Motor neuron (in vitro differentiated cells): ENCODE data around the gene IL3RA. TPM values are rescaled to one million over a fixed set of nuclear protein-coding genes. Genes with fewer than 3 reads are reported as not detected.
"Not testable (repeated sequence)": the region's sequence is repeated elsewhere in the genome, so short reads cannot be mapped to it uniquely, and the experiment has no call there.

Experiments
- ATAC-seq, 8 experiments: fragments of 200-7000 bp; cut with Tn5 transposase; replicated peaks in 6 of 8; 2 replicates each; pipeline ENCODE4 v1.8.0; 2021; ENCODE audit warnings: mild to moderate bottlenecking in 8 of 8, moderate library complexity in 8 of 8
- H3K27ac ChIP-seq, 2 donors: fragments of 250-450 bp; sonication (Bioruptor Pico); 2 replicates each; pipeline ENCODE4 v1.9.0; 2021; ENCODE audit warnings: antibody characterized with exemption in 2 of 2, mild to moderate bottlenecking in 2 of 2, moderate library complexity in 1 of 2
- H3K4me1 ChIP-seq, 2 donors: fragments of 250-450 bp; sonication (Bioruptor Pico); replicated peaks in 1 of 2; 2 replicates each; pipeline ENCODE4 v1.6.1; 2021; ENCODE audit warnings: antibody characterized with exemption in 2 of 2, mild to moderate bottlenecking in 2 of 2, moderate library complexity in 1 of 2
- H3K4me3 ChIP-seq, 5 donors: fragments of 250-450 bp; sonication (Bioruptor Pico); 2 replicates each; pipeline ENCODE4 v1.9.0; 2021; ENCODE audit warnings: antibody characterized with exemption in 5 of 5, mild to moderate bottlenecking in 5 of 5, moderate library complexity in 4 of 5
- whole genome bisulfite sequencing, 10 experiments: fragments of 450-650 bp; shearing (Covaris generic); methylation state at CpG; one replicate each; pipeline ENCODE4 v1.0.0; 2022; 5-methylcytosine and 5-hydroxymethylcytosine counted together
- in situ Hi-C, 9 experiments: fragments of 400-800 bp; cut with MboI; loops; one replicate each; pipeline ENCODE4 v1.15.0; 2021; ENCODE audit warnings: low sequenced_read_pairs in 9 of 9, low pct_unique_long_range_greater_than_20kb in 2 of 9; ENCODE audit not compliant: unreplicated experiment in 9 of 9
- total RNA-seq, 8 experiments: library from RNA; unstranded; fragments of 300-600 nt; gene quantifications; 2 replicates each; pipeline versions ENCODE4 v1.2.3 to v1.2.4, GENCODE V29; 2022

The IL3RA gene
- total RNA-seq, 8 experiments from 2014 or later, result 0.27 to 1.3 (median 0.55) TPM; not detected in 1

DNA sequence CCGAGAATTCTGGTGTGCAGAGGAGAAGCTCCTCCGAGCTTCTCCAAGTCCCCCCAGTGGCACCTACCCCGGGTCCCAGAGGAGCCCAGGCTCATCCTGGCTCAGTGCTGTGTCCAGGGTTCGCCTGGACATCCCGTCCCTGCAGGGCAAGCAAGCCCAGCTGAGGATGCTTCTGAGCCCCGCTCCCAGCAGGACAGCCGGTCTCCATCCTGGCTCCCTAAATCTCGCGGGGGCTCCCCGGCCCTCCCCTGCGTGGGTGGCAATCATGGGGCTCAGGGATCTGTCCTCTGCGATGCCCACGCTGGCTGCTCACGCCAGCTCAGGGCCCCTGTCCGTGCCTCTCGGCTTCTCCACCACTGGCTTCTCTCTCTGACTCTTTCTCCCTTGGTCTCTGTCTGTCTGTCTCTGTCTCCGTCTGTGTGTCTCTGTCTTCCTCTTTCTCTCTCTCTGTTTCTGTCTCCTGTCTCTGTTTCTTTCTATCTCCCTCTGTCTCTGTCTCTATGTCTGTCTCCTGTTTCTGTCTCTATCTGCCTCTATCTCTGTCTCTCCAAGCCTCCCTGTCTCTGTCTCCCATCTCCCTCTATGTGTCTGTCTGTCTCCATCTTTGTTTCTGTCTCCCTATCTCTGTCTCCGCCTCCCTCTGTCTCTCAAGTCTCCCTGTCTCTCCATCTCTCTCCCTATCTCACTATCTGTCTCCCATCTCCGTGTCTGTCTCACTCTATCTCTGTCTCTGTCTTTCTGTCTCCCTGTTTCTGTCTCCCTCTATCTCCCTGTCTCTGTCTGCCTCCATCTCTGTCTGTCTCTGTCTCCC lies 83.2 kb downstream of the IL3RA start:
- 50 to 93% (median 88%) methylated on average over 2 to 10 of the region's 19 CpGs for WGBS, 10 experiments

DNA sequence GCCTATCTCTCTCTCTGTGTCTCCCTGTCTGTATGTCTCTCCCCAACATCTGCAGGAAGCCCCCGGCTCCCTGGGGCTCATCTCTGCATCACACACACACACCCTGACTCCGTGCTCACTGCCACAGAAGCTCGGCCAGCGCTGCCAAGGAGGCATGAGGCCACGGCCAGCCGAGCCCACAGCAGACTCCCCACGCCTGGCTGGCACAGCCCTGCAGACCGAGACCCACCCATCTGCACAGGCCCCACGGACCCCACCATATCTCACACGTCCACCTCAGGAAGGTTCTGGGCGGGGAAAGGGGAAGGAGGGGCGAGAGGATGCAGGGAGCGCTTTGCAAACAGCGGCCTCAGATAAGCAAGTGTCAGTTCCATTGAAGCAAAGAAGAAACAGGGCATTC lies 83.8 kb downstream of the IL3RA start:
- Histone ChIP-seq H3K27ac (no peak overlapping the region), H3K4me3 (no peak overlapping the region), H3K4me1 (no peaks in the 10 kb centered on the region)
- peak in 1 of 8 experiments; percentile 9 for ATAC-seq
- 49 to 92% (median 82%) methylated on average over 1 to 9 of the region's 14 CpGs; no CpG with 5 or more reads in 4 of the 10 experiments for WGBS, 10 experiments
- in situ Hi-C loops, result no loop called here

More for the DNA sequence above, 83.2 kb downstream of the IL3RA start:
- Histone ChIP-seq H3K4me3 (no peak overlapping the region), H3K27ac (no peak overlapping the region), H3K4me1 (no peaks in the 10 kb centered on the region)
- ATAC-seq, result peak in 1 of 8 experiments; percentile 7
- in situ Hi-C loops, result no loop called here

DNA sequence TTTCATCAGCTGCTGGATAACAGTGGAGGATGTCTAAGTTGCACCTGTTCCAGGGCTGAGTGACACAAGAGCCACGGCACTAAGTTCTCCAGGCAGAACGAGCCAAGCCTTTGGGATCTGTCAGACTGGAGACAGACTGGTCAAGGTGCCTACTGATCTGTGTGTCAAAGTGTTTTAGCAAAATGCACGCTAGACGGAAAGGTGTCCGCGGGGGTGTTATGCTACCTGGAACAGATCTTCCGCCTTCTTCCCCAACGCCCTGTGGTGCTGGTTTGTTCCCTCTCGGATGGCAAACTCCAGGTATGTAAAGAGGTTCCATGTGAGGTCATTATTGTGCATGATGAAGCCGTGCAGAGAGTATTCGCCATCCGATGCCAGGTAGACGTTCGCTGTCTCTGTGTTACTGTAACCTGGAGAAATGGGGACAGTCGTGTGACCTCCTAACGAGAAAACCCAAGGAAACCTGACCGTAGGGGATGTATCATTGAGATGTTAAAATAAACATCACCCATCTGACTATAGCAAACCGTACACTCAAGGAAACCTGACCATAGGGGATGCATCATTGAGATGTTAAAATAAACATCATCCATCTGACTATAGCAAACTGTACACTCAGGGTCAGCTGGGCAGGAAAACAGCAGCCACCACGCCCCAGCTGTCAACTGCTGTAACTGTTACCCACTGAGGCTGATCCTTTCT lies 85.0 kb downstream of the IL3RA start:
- ATAC-seq, result no peak
- in situ Hi-C loops, result no loop called here
- WGBS, 10 experiments, result 60 to 100% (median 96%) methylated on average over 1 to 16 of the region's 19 CpGs; no CpG with 5 or more reads in 1 of the 10 experiments
- H3K27ac ChIP-seq, result no peak overlapping the region
- no peaks in the 10 kb centered on the region for H3K4me1 ChIP-seq
- no peak overlapping the region for H3K4me3 ChIP-seq

DNA sequence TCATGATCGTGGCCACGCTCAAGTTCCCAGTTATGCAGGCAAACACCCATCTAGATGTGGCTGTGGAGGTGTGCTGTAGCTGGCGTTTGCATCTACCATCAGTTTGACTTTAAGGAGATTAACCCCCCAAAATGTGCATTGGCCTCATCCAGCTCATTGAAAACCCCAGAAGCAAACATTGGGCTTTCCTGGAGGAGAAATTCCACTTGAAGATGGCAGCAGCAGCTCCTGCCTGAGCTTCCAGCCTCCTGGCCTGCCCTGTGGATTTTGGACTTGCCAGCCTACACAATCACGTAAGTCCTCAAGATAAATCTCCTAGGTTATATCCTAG lies 85.5 kb downstream of the IL3RA start:
- no peaks in the 10 kb centered on the region for H3K4me1 ChIP-seq
- no peak overlapping the region for H3K4me3 ChIP-seq
- ATAC-seq, result no peak
- H3K27ac ChIP-seq, result no peak overlapping the region
- in situ Hi-C loops, result no loop called here
- 100% methylated on average over 1 to 2 of the region's 4 CpGs; no CpG with 5 or more reads in 8 of the 10 experiments for WGBS, 10 experiments

DNA sequence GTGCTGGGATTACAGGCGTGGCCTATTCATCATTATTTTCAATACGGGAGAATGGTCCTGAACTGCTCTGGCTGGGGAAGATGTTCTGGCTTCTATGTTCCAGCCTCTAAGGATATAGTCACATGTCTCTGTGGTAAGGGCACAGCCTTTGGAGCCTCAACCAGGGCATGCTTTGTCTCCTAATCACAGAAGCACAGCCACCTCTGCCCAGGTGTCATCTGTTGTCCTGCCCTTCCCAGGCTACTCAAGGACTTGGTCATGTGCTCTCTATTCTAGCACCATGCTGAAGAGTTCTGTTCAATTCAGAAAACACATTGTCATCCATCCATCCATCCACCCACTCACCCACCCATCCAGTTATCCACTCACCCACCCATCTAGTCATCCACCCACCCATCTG lies 86.6 kb downstream of the IL3RA start:
- 83 to 100% (median 100%) methylated on average over 1 to 2 of the region's 2 CpGs; no CpG with 5 or more reads in 7 of the 10 experiments for WGBS, 10 experiments
- Histone ChIP-seq H3K4me1 (no peaks in the 10 kb centered on the region), H3K4me3 (no peak overlapping the region), H3K27ac (no peak overlapping the region)
- in situ Hi-C loops, result no loop called here
- peak in 1 of 8 experiments; percentile 7 for ATAC-seq

DNA sequence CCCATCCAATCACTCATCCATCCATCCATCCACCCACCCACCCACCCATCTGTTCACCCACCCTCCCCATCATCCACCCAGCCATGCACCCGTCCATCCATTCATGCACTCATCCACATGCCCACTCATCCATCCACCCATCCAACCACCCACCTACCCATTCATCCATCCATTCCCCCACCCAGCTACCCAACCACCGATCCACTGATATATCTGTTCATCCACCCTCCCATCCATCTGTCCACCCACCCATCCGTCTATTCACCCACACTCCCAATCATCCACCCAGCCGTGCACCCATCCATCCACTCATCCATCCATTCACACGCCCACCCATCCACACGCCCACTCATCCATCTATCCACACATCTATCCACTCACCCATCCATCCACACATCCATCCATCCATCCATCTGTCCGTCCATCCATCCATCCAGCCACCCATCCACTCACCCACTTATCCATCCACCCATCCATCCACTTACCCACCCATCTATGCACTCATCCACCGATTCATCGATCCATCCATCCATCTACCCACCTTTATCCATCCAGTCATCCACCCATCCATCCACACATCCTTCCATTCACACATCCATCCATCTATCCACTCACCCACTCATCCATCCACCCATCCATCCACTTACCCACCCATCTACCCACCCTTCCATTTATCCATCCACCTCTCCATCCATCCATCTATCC lies 87.7 kb downstream of the IL3RA start:
- Histone ChIP-seq H3K4me1 (no peaks in the 10 kb centered on the region), H3K27ac (no peak overlapping the region), H3K4me3 (no peak overlapping the region)
- WGBS, 10 experiments, result 33 to 100% (median 69%) methylated on average over 1 to 6 of the region's 9 CpGs; no CpG with 5 or more reads in 4 of the 10 experiments
- ATAC-seq, result no peak
- in situ Hi-C loops, result no loop called here

DNA sequence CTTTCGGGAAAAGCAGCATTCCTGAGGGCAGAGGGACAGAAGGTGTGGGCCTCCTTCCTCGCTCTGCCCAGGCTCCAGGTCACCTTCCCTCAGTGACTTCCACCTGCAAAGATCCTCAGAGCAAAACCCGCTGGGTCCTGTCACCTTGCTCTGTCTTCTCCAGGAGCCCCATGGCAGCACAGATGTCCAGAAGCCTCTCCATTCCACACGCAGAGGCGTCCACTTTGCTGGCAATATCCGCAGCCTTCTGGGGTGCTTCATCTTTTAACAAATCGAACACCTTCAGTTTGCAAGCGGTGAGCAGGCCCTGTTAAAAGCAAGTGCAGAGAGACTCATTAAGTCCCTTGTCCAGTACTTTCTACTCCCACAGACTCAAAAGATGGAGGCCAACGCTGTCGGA lies 88.8 kb downstream of the IL3RA start:
- H3K4me3 ChIP-seq, result no peak overlapping the region
- 65 to 100% (median 86%) methylated on average over 2 to 8 of the region's 10 CpGs; no CpG with 5 or more reads in 3 of the 10 experiments for WGBS, 10 experiments
- H3K27ac ChIP-seq, result no peak overlapping the region
- in situ Hi-C loops, result no loop called here
- no peak for ATAC-seq
- no peaks in the 10 kb centered on the region for H3K4me1 ChIP-seq

DNA sequence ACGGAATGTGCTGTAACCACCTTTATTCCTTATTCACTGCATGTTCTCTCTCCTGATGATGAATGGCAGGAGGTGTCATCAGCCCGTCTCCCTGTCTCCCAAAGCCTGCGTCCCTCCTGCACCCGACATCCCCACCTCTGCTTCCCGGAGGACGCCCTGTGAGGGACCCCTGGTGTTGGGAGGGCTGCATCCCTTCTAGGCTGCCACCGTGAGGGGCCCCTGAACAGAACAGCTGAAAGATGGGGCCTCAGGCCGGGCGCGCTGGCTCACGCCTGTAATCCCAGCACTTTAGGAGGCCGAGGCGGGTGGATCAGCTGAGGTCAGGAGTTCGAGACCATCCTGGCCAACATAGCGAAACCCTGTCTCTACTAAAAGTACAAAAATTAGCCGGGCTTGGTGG lies 89.7 kb downstream of the IL3RA start:
- H3K27ac ChIP-seq, H3K4me3 ChIP-seq, ATAC-seq, H3K4me1 ChIP-seq, in situ Hi-C loops: not testable (repeated sequence)
- 82 to 93% (median 91%) methylated on average over 2 to 6 of the region's 16 CpGs; no CpG with 5 or more reads in 6 of the 10 experiments for WGBS, 10 experiments

DNA sequence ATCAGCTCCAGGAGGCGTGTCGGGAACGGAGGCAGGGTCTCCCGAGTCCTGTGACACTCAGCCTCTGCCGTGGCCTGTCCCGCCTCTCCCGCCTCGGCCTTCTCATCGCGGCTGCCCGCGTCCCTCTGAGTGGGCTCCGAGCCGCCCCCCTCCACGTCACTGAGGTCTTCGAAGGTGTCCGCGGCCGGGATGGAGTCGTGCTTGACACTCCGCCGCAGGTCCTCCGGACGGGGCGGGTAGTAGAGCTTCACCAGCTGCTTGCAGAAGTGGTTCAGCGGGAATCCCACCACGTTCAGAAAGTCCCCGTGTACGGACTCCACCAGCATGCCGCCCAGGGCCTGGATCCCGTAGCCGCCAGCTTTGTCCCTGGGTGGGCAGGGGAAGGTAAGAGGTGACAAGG lies 91.2 kb downstream of the IL3RA start:
- Histone ChIP-seq H3K4me3 (no peak overlapping the region), H3K4me1 (no peaks in the 10 kb centered on the region), H3K27ac (no peak overlapping the region)
- 92 to 100% (median 97%) methylated on average over 1 to 15 of the region's 32 CpGs; no CpG with 5 or more reads in 5 of the 10 experiments for WGBS, 10 experiments
- ATAC-seq, result no peak
- in situ Hi-C loops, result no loop called here

DNA sequence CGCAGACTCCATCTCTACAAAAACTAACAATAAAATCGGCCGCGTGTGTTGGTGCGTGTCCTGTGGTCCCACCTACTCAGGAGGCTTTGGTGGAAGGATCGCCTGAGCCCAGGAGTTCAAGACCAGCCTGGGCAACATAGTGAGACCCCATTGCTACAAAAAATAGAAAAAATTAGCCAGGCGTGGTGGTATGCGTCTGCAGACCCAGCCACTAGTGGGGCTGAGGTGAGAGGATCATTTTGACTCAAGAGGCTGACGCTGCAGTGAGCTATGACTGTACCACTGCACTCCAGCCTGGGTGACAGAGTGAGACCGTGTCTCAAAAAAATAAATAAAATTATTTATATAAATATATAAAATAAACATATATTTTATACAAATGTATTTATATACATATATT lies 93.9 kb downstream of the IL3RA start:
- Histone ChIP-seq H3K4me1 (no peaks in the 10 kb centered on the region), H3K27ac (no peak overlapping the region), H3K4me3 (no peak overlapping the region)
- in situ Hi-C loops, result no loop called here
- whole genome bisulfite sequencing, 10 experiments, result 90 to 100% (median 99%) methylated on average over 2 to 10 of the region's 10 CpGs; no CpG with 5 or more reads in 1 of the 10 experiments
- ATAC-seq, result no peak

Other genes starting within 250 kb of the IL3RA start
- gene CRLF2, start 124.1 kb upstream of the IL3RA start, total RNA-seq, result under 1 TPM in 3 of 8 experiments, not detected in 5; 0.05 to 0.28 (median 0.13) TPM
- gene CSF2RA, start 68.0 kb upstream of the IL3RA start, total RNA-seq, result 1 to 10 TPM in 1 of 8 experiments, under 1 TPM in 3, not detected in 4; 0.27 to 1.1 (median 0.77) TPM
- gene SLC25A6, start 55.3 kb downstream of the IL3RA start, total RNA-seq, result 100 to 1,000 TPM; 145 to 398 (median 286) TPM
- gene ASMTL, start 116.1 kb downstream of the IL3RA start, total RNA-seq, result 10 to 100 TPM; 15.1 to 46.3 (median 23.4) TPM
- gene P2RY8, start 200.4 kb downstream of the IL3RA start, total RNA-seq, result 1 to 10 TPM in 1 of 8 experiments, under 1 TPM in 5, not detected in 2; 0.13 to 2.1 (median 0.22) TPM